Neural cell (in vitro differentiated cells): ENCODE measurements around the gene CDK8. TPM values are rescaled to one million over a fixed set of nuclear protein-coding genes. Genes with fewer than 3 reads are reported as not detected.

ENCODE experiments used
- H2AFZ ChIP-seq: fragments of 200-600, 300-800 bp; sonication (generic), shearing (Covaris generic); 2 replicates; pipeline ENCODE4 v1.6.0; 2014; ENCODE audit warnings: low read depth, mild to moderate bottlenecking, antibody characterized with exemption, low read length, moderate library complexity
- H3F3A ChIP-seq: fragments of 200-600 bp; shearing (Covaris generic); 2 replicates; pipeline ENCODE4 v1.6.1; 2016; ENCODE audit warnings: mild to moderate bottlenecking, moderate library complexity, mixed read lengths, antibody characterized with exemption, low read length; ENCODE audit not compliant: insufficient read depth, poor library complexity, severe bottlenecking
- H3K27ac ChIP-seq: fragments of 200-600, 300-800 bp; sonication (generic), shearing (Covaris generic); 2 replicates; pipeline ENCODE4 v1.5.1; 2014; ENCODE audit warnings: mild to moderate bottlenecking, low read length, moderate library complexity
- H3K27me3 ChIP-seq: fragments of 300-800, 200-600 bp; sonication (generic), shearing (Covaris generic); 2 replicates; pipeline ENCODE4 v1.6.0; 2014; ENCODE audit warnings: mild to moderate bottlenecking, low read depth, low read length, moderate library complexity; ENCODE audit not compliant: insufficient read depth
- H3K36me3 ChIP-seq: fragments of 300-800, 200-600 bp; sonication (generic), shearing (Covaris generic); 2 replicates; pipeline ENCODE4 v1.5.1; 2014; ENCODE audit warnings: mild to moderate bottlenecking, antibody characterized with exemption, low read length, moderate library complexity; ENCODE audit not compliant: insufficient read depth
- H3K4me2 ChIP-seq: fragments of 300-800, 200-600 bp; sonication (generic), shearing (Covaris generic); 2 replicates; pipeline ENCODE4 v1.6.0; 2014; ENCODE audit warnings: mild to moderate bottlenecking, low read length
- H3K4me3 ChIP-seq: fragments of 300-800, 200-600 bp; sonication (generic), shearing (Covaris generic); 2 replicates; pipeline ENCODE4 v1.5.1; 2014; ENCODE audit warnings: mild to moderate bottlenecking, low read length, moderate library complexity
- H3K79me2 ChIP-seq: fragments of 200-600 bp; shearing (Covaris generic); replicated peaks from 2 replicates; pipeline ENCODE4 v1.6.0; 2014; ENCODE audit warnings: mild to moderate bottlenecking, low read length, moderate library complexity; ENCODE audit not compliant: insufficient read depth
- H3K9ac ChIP-seq: fragments of 300-800, 200-600 bp; sonication (generic), shearing (Covaris generic); 2 replicates; pipeline ENCODE4 v1.6.1; 2016; ENCODE audit warnings: mild to moderate bottlenecking, low read length, mixed read lengths
- H3K9me2 ChIP-seq: fragments of 200-600 bp; shearing (Covaris generic); 2 replicates; pipeline ENCODE4 v1.6.1; 2016; ENCODE audit warnings: mild to moderate bottlenecking, low read length, mixed read lengths; ENCODE audit not compliant: insufficient read depth
- H3K9me3 ChIP-seq: fragments of 200-600, 300-800 bp; sonication (generic), shearing (Covaris generic); 2 replicates; pipeline ENCODE4 v1.6.1; 2016; ENCODE audit warnings: mild to moderate bottlenecking, mixed run types, low read length, moderate library complexity, mixed read lengths
- H4K20me1 ChIP-seq: fragments of 200-600 bp; shearing (Covaris generic); 2 replicates; pipeline ENCODE4 v1.6.1; 2016; ENCODE audit warnings: mild to moderate bottlenecking, mixed run types; ENCODE audit not compliant: insufficient read depth
- CTCF ChIP-seq: fragments of 450-650 bp; IDR thresholded peaks from 2 replicates; pipeline ENCODE4 v1.5.1; 2014; ENCODE audit warnings: antibody characterized with exemption, mild to moderate bottlenecking, moderate library complexity; ENCODE audit not compliant: poor library complexity, severe bottlenecking
- MXI1 ChIP-seq: fragments of 450-650 bp; conservative IDR thresholded peaks from 2 replicates; pipeline ENCODE4 v1.6.1; 2014; ENCODE audit warnings: antibody characterized with exemption, mild to moderate bottlenecking; ENCODE audit not compliant: poor library complexity, severe bottlenecking
- POLR2AphosphoS5 ChIP-seq: IDR thresholded peaks from 2 replicates; pipeline ENCODE4 v1.6.1; 2012
- RAD21 ChIP-seq: fragments of 450-650 bp; conservative IDR thresholded peaks from 2 replicates; pipeline ENCODE4 v1.6.1; 2014; ENCODE audit warnings: antibody characterized with exemption, mild to moderate bottlenecking, moderate library complexity
- SMC3 ChIP-seq: fragments of 450-650 bp; conservative IDR thresholded peaks from 2 replicates; pipeline ENCODE4 v1.6.1; 2014; ENCODE audit warnings: antibody characterized with exemption, mild to moderate bottlenecking, moderate library complexity; ENCODE audit not compliant: poor library complexity
- TAF1 ChIP-seq: IDR thresholded peaks from 2 replicates; pipeline ENCODE4 v1.6.1; 2012; ENCODE audit warnings: low read depth
- polyA plus RNA-seq: library from polyadenylated mRNA; depleted of rRNA; stranded (reverse); fragments of >200 nt; gene quantifications from 2 replicates; pipeline ENCODE4 v1.2.3, GENCODE V29; 2014
- TF ChIP-seq, protein P1 (sequence below): IDR thresholded peaks from 2 replicates; pipeline ENCODE4 v1.6.1; 2012; ENCODE audit warnings: borderline replicate concordance

The CDK8 gene
- polyA plus RNA-seq, 1 donor from 2014 or later: 58.9 TPM

- TF ChIP-seq, protein P1, sequence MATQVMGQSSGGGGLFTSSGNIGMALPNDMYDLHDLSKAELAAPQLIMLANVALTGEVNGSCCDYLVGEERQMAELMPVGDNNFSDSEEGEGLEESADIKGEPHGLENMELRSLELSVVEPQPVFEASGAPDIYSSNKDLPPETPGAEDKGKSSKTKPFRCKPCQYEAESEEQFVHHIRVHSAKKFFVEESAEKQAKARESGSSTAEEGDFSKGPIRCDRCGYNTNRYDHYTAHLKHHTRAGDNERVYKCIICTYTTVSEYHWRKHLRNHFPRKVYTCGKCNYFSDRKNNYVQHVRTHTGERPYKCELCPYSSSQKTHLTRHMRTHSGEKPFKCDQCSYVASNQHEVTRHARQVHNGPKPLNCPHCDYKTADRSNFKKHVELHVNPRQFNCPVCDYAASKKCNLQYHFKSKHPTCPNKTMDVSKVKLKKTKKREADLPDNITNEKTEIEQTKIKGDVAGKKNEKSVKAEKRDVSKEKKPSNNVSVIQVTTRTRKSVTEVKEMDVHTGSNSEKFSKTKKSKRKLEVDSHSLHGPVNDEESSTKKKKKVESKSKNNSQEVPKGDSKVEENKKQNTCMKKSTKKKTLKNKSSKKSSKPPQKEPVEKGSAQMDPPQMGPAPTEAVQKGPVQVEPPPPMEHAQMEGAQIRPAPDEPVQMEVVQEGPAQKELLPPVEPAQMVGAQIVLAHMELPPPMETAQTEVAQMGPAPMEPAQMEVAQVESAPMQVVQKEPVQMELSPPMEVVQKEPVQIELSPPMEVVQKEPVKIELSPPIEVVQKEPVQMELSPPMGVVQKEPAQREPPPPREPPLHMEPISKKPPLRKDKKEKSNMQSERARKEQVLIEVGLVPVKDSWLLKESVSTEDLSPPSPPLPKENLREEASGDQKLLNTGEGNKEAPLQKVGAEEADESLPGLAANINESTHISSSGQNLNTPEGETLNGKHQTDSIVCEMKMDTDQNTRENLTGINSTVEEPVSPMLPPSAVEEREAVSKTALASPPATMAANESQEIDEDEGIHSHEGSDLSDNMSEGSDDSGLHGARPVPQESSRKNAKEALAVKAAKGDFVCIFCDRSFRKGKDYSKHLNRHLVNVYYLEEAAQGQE: no peak
- TF ChIP-seq TAF1: no peak
- TF ChIP-seq POLR2AphosphoS5: no peak
- no peak for TF ChIP-seq CTCF
- TF ChIP-seq MXI1: no peak
- no peak for TF ChIP-seq RAD21
- no peak for TF ChIP-seq SMC3
- Histone ChIP-seq H4K20me1 (no peaks in the 10 kb centered on the region), H3K36me3 (no peaks in the 10 kb centered on the region), H3K79me2 (peaks cover 23% of the 10 kb centered on the region), H2AFZ (no peak overlapping the region), H3K27me3 (no peaks in the 10 kb centered on the region), H3K4me3 (peak overlapping the region; percentile 88), H3K9me2 (no peaks in the 10 kb centered on the region), H3K4me2 (peak overlapping the region; percentile 94), H3F3A (no peaks in the 10 kb centered on the region), H3K27ac (peak overlapping the region; percentile 94), H3K9ac (peak overlapping the region; percentile 94), H3K9me3 (no peaks in the 10 kb centered on the region)
Measured at GRCh38 chr13:26220575-26220974, 33.4 kb upstream of the CDK8 start.

GRCh38 chr13:26221399-26221720 is 32.6 kb upstream of the CDK8 start:
- Histone ChIP-seq H3F3A (no peaks in the 10 kb centered on the region), H3K9ac (peak overlapping the region; percentile 94), H3K9me3 (no peaks in the 10 kb centered on the region), H3K79me2 (peaks cover 23% of the 10 kb centered on the region), H3K27ac (peak overlapping the region; percentile 94), H3K9me2 (no peaks in the 10 kb centered on the region), H2AFZ (peak overlapping the region; percentile 72), H3K36me3 (no peaks in the 10 kb centered on the region), H3K4me2 (peak overlapping the region; percentile 94), H4K20me1 (no peaks in the 10 kb centered on the region), H3K4me3 (peak overlapping the region; percentile 88), H3K27me3 (no peaks in the 10 kb centered on the region)
- TF ChIP-seq SMC3: peak; percentile 60
- TF ChIP-seq CTCF: no peak
- peak; percentile 40 for TF ChIP-seq RAD21
